K562 (cell line): Measurements from ENCODE around the gene TIMM50. TPM values are rescaled to one million over a fixed set of nuclear protein-coding genes. Genes with fewer than 3 reads are reported as not detected.

Experiments
- ASH1L ChIP-seq: fragments of 450-650 bp; IDR thresholded peaks from 2 replicates; pipeline ENCODE4 v1.6.1; 2018; ENCODE audit warnings: borderline replicate concordance, mild to moderate bottlenecking, low read depth; ENCODE audit not compliant: partially characterized antibody
- ERF ChIP-seq: fragments of 450-650 bp; formaldehyde crosslinking; IDR thresholded peaks from 2 replicates; pipeline ENCODE4 v1.4.0; 2020; ENCODE audit warnings: mild to moderate bottlenecking, mixed read lengths
- FOXO4 ChIP-seq: fragments of 450-650 bp; formaldehyde crosslinking; IDR thresholded peaks from 2 replicates; pipeline ENCODE4 v1.4.0; 2020; ENCODE audit warnings: mild to moderate bottlenecking, moderate library complexity
- HDAC3 ChIP-seq: fragments of 450-650 bp; IDR thresholded peaks from 2 replicates; pipeline ENCODE4 v1.6.1; 2018; ENCODE audit warnings: borderline replicate concordance, mild to moderate bottlenecking, moderate library complexity; ENCODE audit not compliant: partially characterized antibody
- NR2C2 ChIP-seq, 2 experiments: fragments of 200-800 bp in 1 of 2; sonication (Bioruptor generic) in 1 of 2; sonication (generic) in 1 of 2; formaldehyde crosslinking in 1 of 2; IDR thresholded peaks; 2 replicates each; pipeline versions ENCODE4 v1.6.1 to v1.8.0; 2016 to 2022; ENCODE audit warnings: mild to moderate bottlenecking in 1 of 2, missing compliant biosample characterization in 1 of 2, missing genetic modification characterization in 1 of 2, missing genetic modification reagents in 1 of 2
- RB1 ChIP-seq: fragments of 450-650 bp; IDR thresholded peaks from 2 replicates; pipeline ENCODE4 v1.6.1; 2017; ENCODE audit warnings: low read depth, mild to moderate bottlenecking
- U2AF1 ChIP-seq: fragments of 200-400 bp; formaldehyde crosslinking; optimal IDR thresholded peaks from 2 replicates; pipeline ENCODE3; 2017; ENCODE audit warnings: mild to moderate bottlenecking, low read depth, low read length, moderate library complexity
- ZFPM2 ChIP-seq: fragments of 250-450 bp; sonication (Bioruptor Pico); IDR thresholded peaks from 2 replicates; pipeline ENCODE4 v1.5.1; 2022; ENCODE audit warnings: mild to moderate bottlenecking
- ZNF280B ChIP-seq: fragments of 250-450 bp; sonication (Bioruptor Pico); IDR thresholded peaks from 2 replicates; pipeline ENCODE4 v1.5.1; 2021; ENCODE audit warnings: mild to moderate bottlenecking
- ZNF41 ChIP-seq: fragments of 250-450 bp; sonication (Bioruptor Pico); conservative IDR thresholded peaks from 2 replicates; pipeline ENCODE4 v1.4.0; 2020; ENCODE audit warnings: mild to moderate bottlenecking
- ZNF655 ChIP-seq: fragments of 250-450 bp; sonication (Bioruptor Pico); IDR thresholded peaks from 2 replicates; pipeline ENCODE4 v1.5.0; 2021
- polyA plus RNA-seq, 8 experiments: library from polyadenylated mRNA; depleted of rRNA in 4 of 8; stranded (reverse) in 5 of 8; unstranded in 3 of 8; fragments of >200 nt; fragmentation: Nextera tagmentation in 2 of 8; fragmentation: Illumina TruSeq in 1 of 8; extraction: Ambion mirVana in 2 of 8; extraction: Trizol in 1 of 8; gene quantifications; 2 replicates each; pipeline versions ENCODE4 v1.2.1 to v1.2.3, GENCODE V29; 2011 to 2014; ENCODE audit warnings: inconsistent platforms in 1 of 8, missing spikeins in 1 of 8
- total RNA-seq, 7 experiments: library from RNA; depleted of rRNA in 6 of 7; stranded (reverse); fragments of >200 nt in 6 of 7; fragmentation: Illumina TruSeq in 2 of 7; extraction: Trizol in 2 of 7; gene quantifications; 2 replicates each; pipeline versions ENCODE4 v1.2.1 to v1.2.3, GENCODE V29; 2011 to 2021; ENCODE audit warnings: low replicate concordance in 1 of 7
- TF ChIP-seq, protein P1 (sequence below): IDR thresholded peaks from 2 replicates; pipeline ENCODE4 v1.6.1; 2012; ENCODE audit warnings: low read depth, low read length, improper control_type of control experiment, borderline replicate concordance
- TF ChIP-seq, protein P2 (sequence below): fragments of 450-650 bp; IDR thresholded peaks from 2 replicates; pipeline ENCODE4 v1.6.1; 2016; ENCODE audit warnings: borderline replicate concordance
- TF ChIP-seq, protein P3 (sequence below): sonication (generic); formaldehyde crosslinking; IDR thresholded peaks from 2 replicates; pipeline ENCODE4 v1.8.1; 2023; ENCODE audit warnings: mild to moderate bottlenecking, missing genetic modification reagents, moderate library complexity

TIMM50 gene
- total and polyA plus RNA-seq, 9 of the 15 experiments (the other 6 are each of a cell fraction or from before 2014, with no cell fraction given): 28.3 to 221 (median 170) TPM

GRCh38 chr19:39502640-39503417 is 22.2 kb downstream of the TIMM50 start (continued):
- TF ChIP-seq ZNF41 (no peak), ZNF280B (CRISPR knock-in tag) (no peak), RB1 (peak; percentile 98), FOXO4 (CRISPR knock-in tag) (no peak), ZFPM2 (CRISPR knock-in tag) (no peak), HDAC3 (no peak), ZNF655 (no peak), ERF (CRISPR knock-in tag) (0 out of 2 replicates have a peak, but pooled peaks have one; percentile 6), ASH1L (peak; percentile 15), NR2C2 (CRISPR knock-in tag; IDR thresholded peaks at IDR 0.05) (peak; percentile 90), NR2C2 (tag; IDR thresholded peaks at IDR 0.05) (peak; percentile 18; the same call in 1 of the 2 replicates), U2AF1 (no peak)
- TF ChIP-seq, protein P1, sequence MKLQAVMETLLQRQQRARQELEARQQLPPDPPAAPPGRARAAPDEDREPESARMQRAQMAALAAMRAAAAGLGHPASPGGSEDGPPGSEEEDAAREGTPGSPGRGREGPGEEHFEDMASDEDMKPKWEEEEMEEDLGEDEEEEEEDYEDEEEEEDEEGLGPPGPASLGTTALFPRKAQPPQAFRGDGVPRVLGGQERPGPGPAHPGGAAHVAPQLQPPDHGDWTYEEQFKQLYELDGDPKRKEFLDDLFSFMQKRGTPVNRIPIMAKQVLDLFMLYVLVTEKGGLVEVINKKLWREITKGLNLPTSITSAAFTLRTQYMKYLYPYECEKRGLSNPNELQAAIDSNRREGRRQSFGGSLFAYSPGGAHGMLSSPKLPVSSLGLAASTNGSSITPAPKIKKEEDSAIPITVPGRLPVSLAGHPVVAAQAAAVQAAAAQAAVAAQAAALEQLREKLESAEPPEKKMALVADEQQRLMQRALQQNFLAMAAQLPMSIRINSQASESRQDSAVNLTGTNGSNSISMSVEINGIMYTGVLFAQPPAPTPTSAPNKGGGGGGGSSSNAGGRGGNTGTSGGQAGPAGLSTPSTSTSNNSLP: no peak
- TF ChIP-seq, protein P2, sequence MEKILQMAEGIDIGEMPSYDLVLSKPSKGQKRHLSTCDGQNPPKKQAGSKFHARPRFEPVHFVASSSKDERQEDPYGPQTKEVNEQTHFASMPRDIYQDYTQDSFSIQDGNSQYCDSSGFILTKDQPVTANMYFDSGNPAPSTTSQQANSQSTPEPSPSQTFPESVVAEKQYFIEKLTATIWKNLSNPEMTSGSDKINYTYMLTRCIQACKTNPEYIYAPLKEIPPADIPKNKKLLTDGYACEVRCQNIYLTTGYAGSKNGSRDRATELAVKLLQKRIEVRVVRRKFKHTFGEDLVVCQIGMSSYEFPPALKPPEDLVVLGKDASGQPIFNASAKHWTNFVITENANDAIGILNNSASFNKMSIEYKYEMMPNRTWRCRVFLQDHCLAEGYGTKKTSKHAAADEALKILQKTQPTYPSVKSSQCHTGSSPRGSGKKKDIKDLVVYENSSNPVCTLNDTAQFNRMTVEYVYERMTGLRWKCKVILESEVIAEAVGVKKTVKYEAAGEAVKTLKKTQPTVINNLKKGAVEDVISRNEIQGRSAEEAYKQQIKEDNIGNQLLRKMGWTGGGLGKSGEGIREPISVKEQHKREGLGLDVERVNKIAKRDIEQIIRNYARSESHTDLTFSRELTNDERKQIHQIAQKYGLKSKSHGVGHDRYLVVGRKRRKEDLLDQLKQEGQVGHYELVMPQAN: no peak
- TF ChIP-seq, protein P3, sequence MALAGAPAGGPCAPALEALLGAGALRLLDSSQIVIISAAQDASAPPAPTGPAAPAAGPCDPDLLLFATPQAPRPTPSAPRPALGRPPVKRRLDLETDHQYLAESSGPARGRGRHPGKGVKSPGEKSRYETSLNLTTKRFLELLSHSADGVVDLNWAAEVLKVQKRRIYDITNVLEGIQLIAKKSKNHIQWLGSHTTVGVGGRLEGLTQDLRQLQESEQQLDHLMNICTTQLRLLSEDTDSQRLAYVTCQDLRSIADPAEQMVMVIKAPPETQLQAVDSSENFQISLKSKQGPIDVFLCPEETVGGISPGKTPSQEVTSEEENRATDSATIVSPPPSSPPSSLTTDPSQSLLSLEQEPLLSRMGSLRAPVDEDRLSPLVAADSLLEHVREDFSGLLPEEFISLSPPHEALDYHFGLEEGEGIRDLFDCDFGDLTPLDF (CRISPR knock-in tag): peak; percentile 99
